Activated CD8-positive, alpha-beta memory T cell treated with anti-CD3 and anti-CD28 coated beads, Interleukin-2, amount 10 ng/mL, durations not matched to agents 7 days and 5 days (primary cell): ENCODE data around the gene TRDN. TPM values are rescaled to one million over a fixed set of nuclear protein-coding genes. Genes with fewer than 3 reads are reported as not detected.

Source experiments
- ATAC-seq: fragments of 150-1000 bp; cut with Tn5 transposase; one replicate; pipeline ENCODE4 v1.10.0; 2021; ENCODE audit warnings: moderate library complexity
- CTCF ChIA-PET: fragments of 350-600 bp; sonication (Branson Sonifier 250); formaldehyde crosslinking; loops from one replicate; lab custom pipeline; 2021; ENCODE audit warnings: antibody characterized with exemption; lab: Charles Lee
- DNase-seq: peaks from one replicate; pipeline ENCODE4 v3.0.0-alpha.2; 2020
- H3K27ac Mint-ChIP-seq: one replicate; pipeline ENCODE4 v1.8.0; 2021; ENCODE audit warnings: mild to moderate bottlenecking, mixed read lengths
- H3K27me3 Mint-ChIP-seq: one replicate; pipeline ENCODE4 v1.8.0; 2021; ENCODE audit warnings: mixed read lengths
- H3K36me3 Mint-ChIP-seq: one replicate; pipeline ENCODE4 v1.8.0; 2021; ENCODE audit warnings: mild to moderate bottlenecking, mixed read lengths
- H3K4me1 Mint-ChIP-seq: one replicate; pipeline ENCODE4 v1.8.0; 2021; ENCODE audit warnings: mixed read lengths
- H3K4me3 Mint-ChIP-seq: one replicate; pipeline ENCODE4 v1.8.0; 2021; ENCODE audit warnings: mild to moderate bottlenecking, moderate library complexity, mixed read lengths
- H3K9me3 Mint-ChIP-seq: one replicate; pipeline ENCODE4 v1.8.0; 2022; ENCODE audit warnings: low read depth, mixed read lengths
- total RNA-seq, 2 experiments: library from RNA; stranded (reverse); gene quantifications; one replicate each; pipeline ENCODE4 v1.2.3, GENCODE V29; 2021

TRDN gene
- total RNA-seq, 2 experiments from 2014 or later = not detected

- Mint-ChIP-seq H3K4me1 (no peaks in the 10 kb centered on the region), H3K9me3 (peaks cover 4% of the 10 kb centered on the region), H3K36me3 (no peaks in the 10 kb centered on the region), H3K27ac (no peak overlapping the region), H3K4me3 (no peak overlapping the region), H3K27me3 (no peaks in the 10 kb centered on the region)
- DNase-seq = no peak
- CTCF ChIA-PET = no interaction called here
- ATAC-seq = no peak
These were observed 12.0 kb upstream of the TRDN start for GRCh38 chr6:123648723-123649122.

GRCh38 chr6:123648020-123648580, 11.3 kb upstream of the TRDN start:
- CTCF ChIA-PET = no interaction called here
- DNase-seq (no peak), ATAC-seq (no peak)
- H3K36me3 Mint-ChIP-seq = no peaks in the 10 kb centered on the region
- H3K27me3 Mint-ChIP-seq = no peaks in the 10 kb centered on the region
- no peak overlapping the region for H3K4me3 Mint-ChIP-seq
- H3K27ac Mint-ChIP-seq = no peak overlapping the region
- peaks cover 4% of the 10 kb centered on the region for H3K9me3 Mint-ChIP-seq
- H3K4me1 Mint-ChIP-seq = no peaks in the 10 kb centered on the region

GRCh38 chr6:123641497-123641896, 4.7 kb upstream of the TRDN start:
- Mint-ChIP-seq H3K27ac (no peak overlapping the region), H3K27me3 (no peaks in the 10 kb centered on the region), H3K36me3 (no peaks in the 10 kb centered on the region), H3K4me1 (no peaks in the 10 kb centered on the region), H3K9me3 (peaks cover 5% of the 10 kb centered on the region), H3K4me3 (no peak overlapping the region)
- ATAC-seq (no peak), DNase-seq (no peak)
- CTCF ChIA-PET = no interaction called here

- Mint-ChIP-seq H3K4me3 (no peak overlapping the region), H3K27me3 (no peaks in the 10 kb centered on the region), H3K4me1 (no peaks in the 10 kb centered on the region), H3K9me3 (peaks cover 5% of the 10 kb centered on the region), H3K27ac (no peak overlapping the region), H3K36me3 (no peaks in the 10 kb centered on the region)
- CTCF ChIA-PET = no interaction called here
- DNase-seq (no peak), ATAC-seq (no peak)
These were observed 3.9 kb upstream of the TRDN start for GRCh38 chr6:123640567-123641187.

- CTCF ChIA-PET = interaction anchor here (2.3 kb wide), 1 partner anchor 11 kb away, joined by 5 read pairs; no protein-coding TSS in a partner anchor
- no peaks in the 10 kb centered on the region for H3K36me3 Mint-ChIP-seq
- DNase-seq = no peak
- H3K9me3 Mint-ChIP-seq = peaks cover 3% of the 10 kb centered on the region
- no peaks in the 10 kb centered on the region for H3K4me1 Mint-ChIP-seq
- ATAC-seq = no peak
- no peak overlapping the region for H3K4me3 Mint-ChIP-seq
- no peaks in the 10 kb centered on the region for H3K27me3 Mint-ChIP-seq
- no peak overlapping the region for H3K27ac Mint-ChIP-seq
These were observed 2.1 kb upstream of the TRDN start for GRCh38 chr6:123638865-123639264.

GRCh38 chr6:123636282-123636681, 468 bp downstream of the TRDN start:
- no peak for DNase-seq
- no peaks in the 10 kb centered on the region for H3K27me3 Mint-ChIP-seq
- ATAC-seq = no peak
- CTCF ChIA-PET = no interaction called here
- H3K9me3 Mint-ChIP-seq = peaks cover 3% of the 10 kb centered on the region
- H3K27ac Mint-ChIP-seq = no peak overlapping the region
- H3K4me1 Mint-ChIP-seq = no peaks in the 10 kb centered on the region
- no peaks in the 10 kb centered on the region for H3K36me3 Mint-ChIP-seq
- no peak overlapping the region for H3K4me3 Mint-ChIP-seq

- peaks cover 3% of the 10 kb centered on the region for H3K9me3 Mint-ChIP-seq
- no peak overlapping the region for H3K27ac Mint-ChIP-seq
- no peaks in the 10 kb centered on the region for H3K27me3 Mint-ChIP-seq
- no peak overlapping the region for H3K4me3 Mint-ChIP-seq
- no peaks in the 10 kb centered on the region for H3K36me3 Mint-ChIP-seq
- no peaks in the 10 kb centered on the region for H3K4me1 Mint-ChIP-seq
- DNase-seq (no peak), ATAC-seq (no peak)
- CTCF ChIA-PET = no interaction called here
These were observed 1.2 kb downstream of the TRDN start for GRCh38 chr6:123635567-123635966.

- no peaks in the 10 kb centered on the region for H3K9me3 Mint-ChIP-seq
- no peaks in the 10 kb centered on the region for H3K36me3 Mint-ChIP-seq
- H3K4me1 Mint-ChIP-seq = no peaks in the 10 kb centered on the region
- H3K27ac Mint-ChIP-seq = no peak overlapping the region
- DNase-seq = no peak
- CTCF ChIA-PET = no interaction called here
- H3K27me3 Mint-ChIP-seq = no peaks in the 10 kb centered on the region
- no peak for ATAC-seq
- no peak overlapping the region for H3K4me3 Mint-ChIP-seq
These were observed 1.6 kb downstream of the TRDN start for GRCh38 chr6:123635144-123635543.

- CTCF ChIA-PET = no interaction called here
These were observed 4.1 kb downstream of the TRDN start for GRCh38 chr6:123632641-123633040.

GRCh38 chr6:123629258-123629941, 7.3 kb downstream of the TRDN start:
- no peaks in the 10 kb centered on the region for H3K4me1 Mint-ChIP-seq
- no peak overlapping the region for H3K27ac Mint-ChIP-seq
- H3K36me3 Mint-ChIP-seq = no peaks in the 10 kb centered on the region
- CTCF ChIA-PET = no interaction called here
- H3K4me3 Mint-ChIP-seq = no peak overlapping the region
- H3K9me3 Mint-ChIP-seq = no peaks in the 10 kb centered on the region
- H3K27me3 Mint-ChIP-seq = no peaks in the 10 kb centered on the region
- DNase-seq = no peak
- ATAC-seq = no peak

More at GRCh38 chr6:123632641-123633040, 4.1 kb downstream of the TRDN start:
- no peak for ATAC-seq
- no peaks in the 10 kb centered on the region for H3K9me3 Mint-ChIP-seq
- no peaks in the 10 kb centered on the region for H3K36me3 Mint-ChIP-seq
- no peak overlapping the region for H3K4me3 Mint-ChIP-seq
- no peaks in the 10 kb centered on the region for H3K4me1 Mint-ChIP-seq
- no peak for DNase-seq
- no peak overlapping the region for H3K27ac Mint-ChIP-seq
- no peaks in the 10 kb centered on the region for H3K27me3 Mint-ChIP-seq

GRCh38 chr6:123625696-123626095, 11.1 kb downstream of the TRDN start:
- Mint-ChIP-seq H3K27ac (no peak overlapping the region), H3K4me3 (no peak overlapping the region), H3K9me3 (peaks cover 2% of the 10 kb centered on the region), H3K4me1 (no peaks in the 10 kb centered on the region), H3K36me3 (no peaks in the 10 kb centered on the region), H3K27me3 (no peaks in the 10 kb centered on the region)
- DNase-seq (no peak), ATAC-seq (no peak)
- CTCF ChIA-PET = no interaction called here

- CTCF ChIA-PET = no interaction called here
- ATAC-seq (no peak), DNase-seq (no peak)
- Mint-ChIP-seq H3K4me1 (no peaks in the 10 kb centered on the region), H3K36me3 (no peaks in the 10 kb centered on the region), H3K27ac (no peak overlapping the region), H3K9me3 (peaks cover 5% of the 10 kb centered on the region), H3K27me3 (no peaks in the 10 kb centered on the region), H3K4me3 (no peak overlapping the region)
These were observed 14.0 kb downstream of the TRDN start for GRCh38 chr6:123622780-123623179.

GRCh38 chr6:123619156-123619555, 17.6 kb downstream of the TRDN start:
- DNase-seq = no peak
- Mint-ChIP-seq H3K4me3 (no peak overlapping the region), H3K9me3 (peaks cover 5% of the 10 kb centered on the region), H3K4me1 (no peaks in the 10 kb centered on the region), H3K36me3 (no peaks in the 10 kb centered on the region), H3K27ac (no peak overlapping the region), H3K27me3 (no peaks in the 10 kb centered on the region)
- no peak for ATAC-seq
- CTCF ChIA-PET = no interaction called here

- DNase-seq (no peak), ATAC-seq (no peak)
- H3K27ac Mint-ChIP-seq = no peak overlapping the region
- no peaks in the 10 kb centered on the region for H3K27me3 Mint-ChIP-seq
- CTCF ChIA-PET = no interaction called here
- H3K4me3 Mint-ChIP-seq = no peak overlapping the region
- peaks cover 3% of the 10 kb centered on the region for H3K9me3 Mint-ChIP-seq
- H3K4me1 Mint-ChIP-seq = no peaks in the 10 kb centered on the region
- H3K36me3 Mint-ChIP-seq = no peaks in the 10 kb centered on the region
These were observed 19.8 kb downstream of the TRDN start for GRCh38 chr6:123616942-123617341.
